Sciatic nerve (tissue), 2 donors: ENCODE results near the gene AVPI1. TPM values are rescaled to one million over a fixed set of nuclear protein-coding genes. Genes with fewer than 3 reads are reported as not detected.
"Not testable (repeated sequence)": the region's sequence is repeated elsewhere in the genome, so short reads cannot be mapped to it uniquely, and the experiment has no call there.

Experiments used
- ATAC-seq: fragments of 200-7000 bp; cut with Tn5 transposase; one replicate; pipeline ENCODE4 v1.9.1; 2020; ENCODE audit warnings: mild to moderate bottlenecking, moderate library complexity
- DNase-seq: peaks from one replicate; pipeline ENCODE4 v3.0.0-alpha.2; 2020; ENCODE audit warnings: low spot score
- intact Hi-C: fragments of 100-400 bp; cut with DNase I; formaldehyde crosslinking; loops from one replicate; pipeline ENCODE4 v1.14.2; 2022
- total RNA-seq: library from RNA; stranded (reverse); fragmentation: NEBNext Ultra II Directional; extraction: Animal tissue kit (Norgen Biotek cat#: 25700); gene quantifications from one replicate; pipeline ENCODE4 v1.2.1, GENCODE V29; 2021
- donor health status: DM: no; HTN: no; CAD: no.
- donor health status: DM: no; HTN: no; CAD: no.

Gene AVPI1
- total RNA-seq, 1 donor from 2014 or later: 41.8 TPM

DNA sequence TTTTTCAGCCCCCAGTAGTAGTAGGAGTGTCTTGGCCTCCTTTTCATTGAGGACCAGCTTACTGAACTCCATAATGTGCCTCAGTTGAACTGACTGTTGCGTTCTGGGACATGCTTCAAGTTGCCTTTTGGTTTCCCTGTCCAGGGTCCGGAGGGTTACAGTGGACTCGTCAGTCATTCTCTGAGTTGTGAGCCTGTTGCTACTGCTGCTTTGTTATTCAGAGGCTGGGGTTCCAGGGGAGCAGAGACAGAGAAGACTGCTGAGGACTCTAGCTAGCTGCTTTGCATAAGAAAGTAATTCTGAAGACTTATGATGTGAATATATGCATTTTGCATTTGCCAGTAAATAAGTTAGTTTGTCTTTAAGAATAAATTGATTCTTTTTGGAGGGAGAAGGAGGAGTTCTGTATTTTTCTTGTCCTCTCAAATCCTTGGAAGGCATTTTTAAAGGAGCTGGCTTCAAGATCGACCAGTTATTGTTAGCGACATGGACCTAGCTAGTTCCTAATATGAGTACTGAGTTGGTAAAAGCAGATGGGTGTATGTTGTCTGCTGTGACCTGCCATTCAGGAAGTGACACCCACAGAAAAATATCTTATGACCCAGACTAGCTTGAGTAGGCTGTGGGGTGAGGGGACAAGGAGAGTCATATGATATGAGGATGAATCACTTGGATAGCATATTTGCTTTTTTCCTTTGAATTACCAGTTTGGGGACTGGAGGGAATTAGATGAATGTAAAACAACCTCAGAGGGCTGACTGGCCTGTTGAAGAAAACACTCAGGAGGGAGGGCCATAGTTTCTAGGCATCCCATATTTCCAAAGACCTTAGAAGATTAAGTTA lies 38.3 kb downstream of the AVPI1 start:
- ATAC-seq: peak; percentile 90
- intact Hi-C loops: no loop called here
- DNase-seq: no peak

DNA sequence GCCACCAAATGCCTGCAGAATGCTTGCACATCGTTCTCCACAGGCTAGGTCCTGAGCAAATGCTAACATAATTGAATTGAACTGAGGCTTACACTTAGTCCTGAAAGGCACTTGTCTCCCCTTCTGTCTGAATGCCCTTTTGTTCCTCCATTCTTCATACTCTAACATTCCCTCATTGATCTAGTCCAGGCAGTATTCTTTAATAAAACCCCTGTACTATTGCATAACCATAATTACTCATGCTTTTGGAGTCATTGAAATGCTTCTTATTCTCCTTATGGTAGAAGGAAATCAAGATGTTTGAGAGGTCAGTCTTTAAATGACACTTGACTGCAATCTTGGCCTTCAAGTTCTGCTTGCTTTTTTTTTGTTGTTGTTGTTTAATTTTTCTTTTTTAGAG lies 39.5 kb downstream of the AVPI1 start:
- intact Hi-C loops: no loop called here
- DNase-seq (no peak), ATAC-seq (no peak)

DNA sequence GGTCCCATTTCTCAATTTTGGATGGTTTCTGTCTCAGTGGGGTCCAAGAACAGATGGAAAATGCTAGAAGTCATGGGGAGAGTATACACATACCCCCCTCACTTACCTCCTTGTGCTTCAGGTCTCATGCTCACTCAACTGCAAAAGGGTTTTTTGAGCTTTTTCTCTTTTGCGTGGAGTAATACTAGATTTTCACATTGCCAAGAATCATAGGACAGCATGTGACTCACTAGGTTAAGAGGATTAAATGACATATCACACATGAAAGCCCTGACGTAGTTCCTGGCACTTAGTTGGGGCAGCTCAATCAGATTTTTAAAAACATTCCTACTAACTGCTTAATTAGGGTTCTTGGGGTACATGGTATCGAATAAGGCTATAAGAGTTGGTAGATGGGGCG lies 42.1 kb downstream of the AVPI1 start:
- no peak for ATAC-seq
- intact Hi-C loops: no loop called here
- DNase-seq: no peak

DNA sequence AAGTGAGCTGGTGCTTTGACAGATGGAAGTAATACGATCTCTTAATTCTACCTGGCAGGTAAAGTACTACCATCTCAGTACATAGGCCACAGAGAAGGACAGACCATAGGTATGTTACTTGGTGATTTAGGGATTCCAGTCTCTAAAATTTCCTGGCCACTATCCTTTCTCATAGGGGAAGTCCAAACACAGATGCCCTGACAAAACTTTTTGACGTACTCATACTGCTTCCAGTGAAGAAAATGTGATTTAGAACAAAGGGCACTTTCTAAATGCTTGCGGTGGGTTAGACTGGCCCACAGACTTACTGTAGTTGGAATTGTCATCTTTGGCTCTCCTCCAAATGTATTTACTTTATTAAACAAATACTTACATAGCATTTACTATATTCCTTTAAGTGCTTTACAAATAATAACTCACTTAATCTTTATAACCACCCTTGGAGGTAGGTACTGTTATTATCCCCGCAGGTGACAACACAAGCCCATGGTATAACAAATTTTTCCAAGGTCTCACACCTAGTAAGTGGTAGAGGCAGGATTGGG lies 43.5 kb downstream of the AVPI1 start:
- no peak for ATAC-seq
- intact Hi-C loops: no loop called here

DNA sequence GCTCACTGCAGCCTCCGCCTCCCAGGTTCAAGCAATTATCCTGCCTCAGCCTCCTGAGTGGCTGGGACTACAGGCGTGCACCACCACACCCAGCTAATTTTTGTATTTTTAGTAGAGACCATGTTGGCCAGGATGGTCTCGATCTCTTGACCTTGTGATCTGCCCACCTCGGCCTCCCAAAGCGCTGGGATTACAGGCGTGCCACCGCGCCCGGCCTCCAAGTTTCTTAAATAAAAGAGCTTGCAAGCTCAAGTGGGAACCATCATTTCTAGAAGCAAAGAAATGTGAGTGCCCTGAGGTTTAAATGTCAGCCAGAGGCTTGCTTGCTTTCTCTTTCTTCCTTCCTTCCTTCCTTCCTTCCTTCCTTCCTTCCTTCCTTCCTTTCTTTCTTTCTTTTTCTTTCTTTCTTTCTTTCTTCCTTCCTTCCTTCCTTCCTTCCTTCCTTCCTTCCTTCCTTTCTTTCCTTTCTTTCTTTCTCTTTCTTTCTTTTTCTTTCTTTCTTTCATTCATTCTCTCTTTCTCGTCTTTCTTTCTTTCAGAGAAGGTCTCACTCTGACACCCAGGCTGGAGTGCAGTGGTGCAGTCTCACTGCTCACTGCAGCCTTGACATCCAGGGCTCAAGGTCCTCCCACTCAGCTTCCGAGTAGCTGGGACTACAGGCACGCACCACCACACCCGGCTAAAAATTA lies 44.4 kb downstream of the AVPI1 start:
- DNase-seq, intact Hi-C loops, ATAC-seq: not testable (repeated sequence)

More for the DNA sequence above, 43.5 kb downstream of the AVPI1 start:
- DNase-seq: no peak

DNA sequence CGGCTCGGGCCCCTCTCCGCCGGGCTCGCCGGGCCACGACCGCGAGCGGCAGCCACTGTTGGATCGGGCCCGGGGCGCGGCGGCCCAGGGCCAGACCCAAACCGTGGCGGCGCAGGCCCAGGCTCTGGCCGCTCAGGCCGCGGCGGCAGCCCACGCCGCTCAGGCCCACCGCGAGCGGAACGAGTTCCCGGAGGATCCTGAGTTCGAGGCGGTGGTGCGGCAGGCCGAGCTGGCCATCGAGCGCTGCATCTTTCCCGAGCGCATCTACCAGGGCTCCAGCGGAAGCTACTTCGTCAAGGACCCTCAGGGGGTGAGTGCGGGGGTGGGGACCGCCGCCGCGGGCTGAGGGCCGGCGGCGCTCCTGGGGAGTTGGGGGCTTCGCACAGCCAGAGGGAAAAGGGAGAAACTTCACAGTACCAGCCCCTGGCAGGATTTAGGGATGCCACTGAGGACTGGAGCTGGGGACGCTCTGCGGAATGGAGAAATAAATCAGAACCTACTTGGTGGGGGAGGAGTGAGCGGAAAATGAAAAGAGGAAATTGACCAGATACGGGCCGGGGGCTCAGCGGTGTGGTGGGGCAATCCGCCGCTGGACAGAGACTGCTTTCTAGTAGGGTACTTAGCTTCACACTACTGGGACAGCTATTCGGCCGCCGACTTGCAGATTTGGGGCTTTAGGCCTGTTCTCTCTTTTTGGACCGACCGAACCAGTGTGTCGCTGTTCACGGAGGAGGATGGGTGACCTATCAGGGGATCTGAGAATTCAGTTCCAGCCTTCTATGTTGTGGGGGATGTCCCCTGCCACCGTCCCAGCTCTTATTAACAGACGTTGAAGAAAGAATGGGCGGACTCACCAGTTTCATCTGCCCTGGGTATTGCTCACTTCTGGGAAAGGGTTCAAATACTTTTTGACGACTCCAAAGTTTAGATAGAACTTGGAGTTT lies 45.9 kb downstream of the AVPI1 start:
- intact Hi-C loops: no loop called here
- ATAC-seq: peak; percentile 2
- DNase-seq: peak; percentile 63

DNA sequence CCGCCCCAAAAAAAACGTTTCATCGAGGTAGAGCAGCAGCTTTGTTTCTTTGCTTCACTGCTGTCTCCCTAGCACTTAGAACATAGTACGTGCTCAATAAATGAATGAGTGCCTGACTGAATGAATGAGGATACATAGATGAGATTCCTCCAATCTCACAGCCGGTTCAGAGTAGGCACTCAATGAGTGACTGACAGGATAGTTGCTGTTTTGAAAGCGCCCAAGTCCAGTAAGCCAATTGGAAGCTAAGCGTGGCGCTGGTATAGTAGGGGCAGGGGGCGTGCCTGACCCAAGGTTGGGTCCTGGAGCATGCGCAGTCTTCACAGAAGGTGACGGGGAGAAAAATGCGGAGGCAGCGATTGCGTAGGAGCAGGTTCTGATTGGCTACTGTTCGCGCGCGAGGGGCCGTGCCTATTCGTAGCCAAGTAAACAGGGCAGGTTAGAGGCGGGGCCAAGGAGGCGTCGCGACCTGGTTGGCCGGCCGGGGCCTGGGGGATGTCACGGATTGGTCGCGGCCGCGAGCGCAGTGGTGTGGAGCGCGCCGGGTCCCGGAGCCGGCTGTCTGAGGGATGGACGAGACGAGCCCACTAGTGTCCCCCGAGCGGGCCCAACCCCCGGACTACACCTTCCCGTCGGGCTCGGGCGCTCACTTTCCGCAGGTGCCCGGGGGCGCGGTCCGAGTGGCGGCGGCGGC lies 46.7 kb downstream of the AVPI1 start, which contains the start of gene PI4K2A:
PI4K2A (plus strand) TSS at position 498 of the 694 bp plus-strand sequence; CDS start at position 570, 72 bp downstream.
- peak; percentile 99 for DNase-seq
- intact Hi-C loops: no loop called here
- peak; percentile 100 for ATAC-seq

DNA sequence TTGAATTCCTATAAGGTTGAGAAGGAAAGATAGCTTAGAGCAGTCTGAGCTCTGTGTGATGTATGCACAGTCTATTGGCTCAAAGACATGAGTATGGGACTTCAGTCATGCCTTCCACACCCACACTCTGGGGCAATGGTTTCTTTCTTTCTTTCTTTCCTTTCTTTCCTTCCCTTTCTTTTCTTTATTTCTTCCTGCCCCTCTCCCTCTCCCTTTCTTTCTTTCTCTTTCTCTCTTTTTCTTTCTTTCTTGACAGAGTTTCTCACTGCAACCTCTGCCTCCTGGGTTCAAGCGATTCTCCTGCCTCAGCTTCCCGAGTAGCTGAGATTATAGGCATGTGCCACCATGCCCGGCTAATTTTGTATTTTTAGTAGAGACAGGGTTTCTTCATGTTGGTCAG lies 48.0 kb downstream of the AVPI1 start:
- DNase-seq, intact Hi-C loops, ATAC-seq: not testable (repeated sequence)

DNA sequence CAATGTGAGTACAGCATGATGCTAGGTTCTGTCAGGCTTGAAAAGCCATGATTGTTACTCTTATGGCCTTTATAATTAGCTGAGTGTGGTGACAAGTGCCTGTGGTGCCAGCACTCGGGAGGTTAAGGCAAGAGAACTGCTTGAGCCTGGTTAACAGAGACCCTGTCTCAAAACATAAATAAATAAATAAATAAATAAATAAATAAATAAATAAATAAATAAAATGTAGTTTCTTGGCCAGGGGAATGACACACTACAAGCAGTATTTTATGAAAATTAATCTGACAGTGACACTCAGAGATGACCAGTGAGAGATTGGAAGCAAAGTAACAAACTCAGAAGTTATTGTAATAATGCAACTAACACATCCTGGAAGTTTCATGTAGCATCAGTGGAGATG lies 51.5 kb downstream of the AVPI1 start:
- intact Hi-C loops: no loop called here
- ATAC-seq (no peak), DNase-seq (no peak)

DNA sequence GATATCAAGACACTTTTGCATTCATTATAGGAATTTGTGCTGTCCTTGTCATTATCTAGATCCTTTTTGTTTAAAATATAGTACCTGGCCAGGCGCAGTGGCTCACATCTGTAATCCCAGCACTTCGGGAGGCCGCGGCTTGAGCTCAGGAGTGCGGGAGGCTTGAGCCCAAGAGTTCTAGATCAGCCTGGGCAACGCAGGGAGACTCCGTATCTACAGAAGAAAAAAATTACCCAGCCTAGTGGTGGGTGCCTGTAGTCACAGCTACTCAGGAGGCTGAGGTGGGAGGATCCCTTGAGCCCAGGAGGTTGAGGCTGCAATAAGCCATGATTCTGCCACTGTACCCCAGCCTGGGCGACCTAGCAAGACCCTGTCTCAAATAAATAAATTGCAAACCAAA lies 53.1 kb downstream of the AVPI1 start:
- intact Hi-C loops: no loop called here
- peak; percentile 24 for ATAC-seq
- no peak for DNase-seq

DNA sequence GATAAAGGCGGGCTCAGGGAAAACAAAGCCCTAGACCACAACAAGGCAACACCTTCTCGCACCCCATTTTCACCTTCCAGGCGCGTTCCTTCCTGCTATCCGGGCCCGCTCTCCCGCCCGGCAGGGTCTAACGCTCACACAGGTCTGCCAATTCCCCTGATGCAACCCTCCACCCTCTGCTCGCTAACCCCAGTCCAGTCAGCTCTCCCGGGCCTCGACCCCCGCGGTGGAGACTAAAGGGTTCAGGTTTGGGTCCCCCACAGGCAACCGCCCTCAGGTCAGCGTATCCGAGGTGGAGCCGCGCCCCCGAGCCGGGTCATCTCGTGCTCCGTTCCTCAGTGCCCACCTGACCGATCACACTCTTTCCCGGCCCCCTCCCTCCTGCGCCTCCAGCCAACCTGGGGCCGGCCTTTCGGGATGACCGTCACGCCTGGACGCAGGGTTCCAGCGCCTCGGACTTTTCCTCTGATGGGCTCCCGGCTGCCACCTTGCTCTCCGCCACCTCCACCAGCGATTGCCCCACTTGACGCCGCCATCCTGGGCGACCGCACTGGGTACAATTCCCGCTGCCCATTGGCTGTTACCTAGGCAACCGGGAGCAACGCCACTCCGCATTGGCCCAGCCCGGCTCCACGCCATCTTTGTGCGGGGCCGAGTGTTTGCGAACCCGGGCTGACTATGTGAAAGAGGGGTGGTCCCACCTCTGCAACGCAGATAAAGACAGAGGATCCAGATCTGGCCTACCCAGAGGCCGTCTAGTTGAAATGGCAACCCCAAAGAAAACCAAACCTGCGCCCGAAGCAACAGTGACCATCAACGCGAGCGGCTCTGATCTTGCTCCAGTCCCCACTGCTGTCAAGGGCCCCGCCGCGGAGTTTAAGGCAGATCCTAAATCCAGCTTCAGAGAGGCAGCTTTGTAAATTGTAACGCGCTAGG lies 53.8 kb downstream of the AVPI1 start, which contains the start of gene MORN4:
MORN4 (minus strand) TSS at position 552 of the 936 bp plus-strand sequence. CDS start 13,847 bp downstream, outside the sequence.
- ATAC-seq (peak; percentile 100), DNase-seq (peak; percentile 97)
- intact Hi-C loops: no loop called here

DNA sequence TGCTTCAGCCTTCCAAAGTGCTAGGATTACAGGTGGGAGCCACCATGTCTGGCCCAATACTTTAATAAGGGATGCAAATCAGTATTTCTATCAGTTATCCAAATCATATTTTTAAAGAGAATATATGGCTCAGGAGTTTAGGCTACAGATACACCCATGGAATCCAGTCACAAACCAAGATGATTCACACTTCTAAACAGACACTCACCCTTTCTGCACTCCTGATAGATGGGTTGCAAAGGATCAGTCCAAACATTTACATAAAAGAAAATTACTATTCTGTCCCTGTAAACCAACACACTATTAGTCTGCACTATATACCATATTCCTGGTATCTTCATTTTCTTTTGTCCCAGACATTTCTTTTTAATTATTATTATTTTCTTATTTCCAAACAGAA lies 55.9 kb downstream of the AVPI1 start:
- intact Hi-C loops: no loop called here
- DNase-seq (no peak), ATAC-seq (no peak)

DNA sequence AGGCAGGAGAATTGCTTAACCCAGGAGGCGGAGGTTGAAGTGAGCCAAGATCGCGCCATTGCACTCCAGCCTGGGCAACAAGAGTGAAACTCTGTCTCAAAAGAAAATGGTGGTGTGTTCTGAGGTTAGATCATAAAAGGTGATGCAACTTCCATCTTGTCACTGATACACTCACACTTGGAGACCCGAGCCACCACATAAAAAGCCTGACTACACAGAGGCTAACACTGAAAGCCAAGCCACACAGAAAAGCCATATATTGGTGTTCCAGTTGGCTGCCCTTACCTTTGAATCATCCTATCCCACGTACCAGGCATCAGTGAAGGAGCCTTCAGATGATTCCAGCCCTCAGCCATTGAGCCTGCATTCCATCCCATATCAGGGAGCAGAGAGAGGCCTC lies 57.8 kb downstream of the AVPI1 start:
- DNase-seq: no peak
- intact Hi-C loops: no loop called here
- ATAC-seq: no peak

DNA sequence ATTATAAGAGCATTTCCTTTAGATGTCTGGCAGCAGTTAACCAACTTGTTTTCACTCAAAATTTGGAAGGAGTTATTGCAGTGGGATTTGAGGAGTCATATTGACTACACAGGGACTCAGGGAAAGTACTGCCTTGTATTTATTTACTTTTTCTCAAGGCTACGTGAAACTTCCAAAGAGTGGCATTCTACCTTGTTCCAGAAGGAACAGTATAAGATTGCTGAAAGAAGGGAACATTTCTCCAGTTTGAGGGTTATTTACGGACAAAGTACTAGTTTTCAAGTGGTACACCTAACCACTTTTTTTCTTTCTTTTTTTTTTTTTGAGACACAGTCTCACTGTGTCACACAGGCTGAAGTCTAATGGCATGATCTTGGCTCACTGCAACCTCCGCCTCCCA lies 58.8 kb downstream of the AVPI1 start:
- intact Hi-C loops: no loop called here
- ATAC-seq: no peak
- DNase-seq: no peak

DNA sequence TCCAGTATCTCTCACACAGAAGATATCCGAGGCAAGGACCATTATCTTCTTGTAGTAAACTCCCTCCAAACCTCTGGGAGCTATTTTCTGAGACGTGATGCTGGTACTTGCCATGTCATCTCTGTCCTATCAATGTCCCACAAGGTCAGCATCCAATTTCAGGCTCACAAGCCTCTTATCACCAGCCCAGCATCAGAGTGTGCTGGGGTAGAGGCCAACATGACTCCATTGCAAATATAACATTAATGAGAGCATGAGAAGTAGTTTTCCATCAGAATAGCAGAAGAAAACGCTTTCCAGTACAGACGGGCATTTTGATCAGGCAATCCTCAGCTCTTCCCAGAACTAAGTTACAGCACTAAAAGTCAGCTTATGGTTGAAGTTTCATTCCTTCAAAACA lies 59.3 kb downstream of the AVPI1 start:
- intact Hi-C loops: no loop called here
- no peak for DNase-seq
- no peak for ATAC-seq
